ENCODE data around the gene ROCK2.

ROCK2 gene

DNA sequence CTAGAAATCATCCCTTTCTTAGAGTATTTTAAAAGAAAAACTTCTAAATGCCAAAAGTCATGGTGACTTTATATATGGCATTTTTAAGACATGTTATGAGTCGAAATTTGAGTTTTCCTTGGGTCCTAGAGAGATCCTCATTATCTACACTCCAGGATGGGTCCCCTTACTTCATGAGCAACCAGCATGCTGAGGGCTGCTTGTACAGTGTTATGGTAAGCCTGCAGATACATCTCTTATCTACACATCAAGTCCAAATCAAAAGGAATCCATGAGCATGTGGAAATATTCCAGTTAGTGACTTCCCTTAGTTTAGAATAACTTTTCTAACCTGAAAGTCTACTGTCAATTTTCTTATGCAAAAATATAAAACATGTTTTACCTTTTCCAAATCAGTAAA, 130.5 kb downstream of the ROCK2 start:
- no peaks in the 10 kb centered on the region for H3K27me3 ChIP-seq
- TF ChIP-seq, protein P1, sequence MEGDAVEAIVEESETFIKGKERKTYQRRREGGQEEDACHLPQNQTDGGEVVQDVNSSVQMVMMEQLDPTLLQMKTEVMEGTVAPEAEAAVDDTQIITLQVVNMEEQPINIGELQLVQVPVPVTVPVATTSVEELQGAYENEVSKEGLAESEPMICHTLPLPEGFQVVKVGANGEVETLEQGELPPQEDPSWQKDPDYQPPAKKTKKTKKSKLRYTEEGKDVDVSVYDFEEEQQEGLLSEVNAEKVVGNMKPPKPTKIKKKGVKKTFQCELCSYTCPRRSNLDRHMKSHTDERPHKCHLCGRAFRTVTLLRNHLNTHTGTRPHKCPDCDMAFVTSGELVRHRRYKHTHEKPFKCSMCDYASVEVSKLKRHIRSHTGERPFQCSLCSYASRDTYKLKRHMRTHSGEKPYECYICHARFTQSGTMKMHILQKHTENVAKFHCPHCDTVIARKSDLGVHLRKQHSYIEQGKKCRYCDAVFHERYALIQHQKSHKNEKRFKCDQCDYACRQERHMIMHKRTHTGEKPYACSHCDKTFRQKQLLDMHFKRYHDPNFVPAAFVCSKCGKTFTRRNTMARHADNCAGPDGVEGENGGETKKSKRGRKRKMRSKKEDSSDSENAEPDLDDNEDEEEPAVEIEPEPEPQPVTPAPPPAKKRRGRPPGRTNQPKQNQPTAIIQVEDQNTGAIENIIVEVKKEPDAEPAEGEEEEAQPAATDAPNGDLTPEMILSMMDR (IDR thresholded peaks at IDR 0.05), result no peak
- H3K4me3 ChIP-seq (ENCODE audit: low read depth in 1 of 2, low read length in 1 of 2), result no peak overlapping the region
- H3K9me3 ChIP-seq, result no peaks in the 10 kb centered on the region
- no peak overlapping the region for H3K27ac ChIP-seq
- H3K36me3 ChIP-seq, result peaks cover 88% of the 10 kb centered on the region
- H3K4me1 ChIP-seq (ENCODE audit: control insufficient read depth in 1 of 2, insufficient read depth in 1 of 2, low read depth in 1 of 2, low read length in 1 of 2), result no peaks in the 10 kb centered on the region

DNA sequence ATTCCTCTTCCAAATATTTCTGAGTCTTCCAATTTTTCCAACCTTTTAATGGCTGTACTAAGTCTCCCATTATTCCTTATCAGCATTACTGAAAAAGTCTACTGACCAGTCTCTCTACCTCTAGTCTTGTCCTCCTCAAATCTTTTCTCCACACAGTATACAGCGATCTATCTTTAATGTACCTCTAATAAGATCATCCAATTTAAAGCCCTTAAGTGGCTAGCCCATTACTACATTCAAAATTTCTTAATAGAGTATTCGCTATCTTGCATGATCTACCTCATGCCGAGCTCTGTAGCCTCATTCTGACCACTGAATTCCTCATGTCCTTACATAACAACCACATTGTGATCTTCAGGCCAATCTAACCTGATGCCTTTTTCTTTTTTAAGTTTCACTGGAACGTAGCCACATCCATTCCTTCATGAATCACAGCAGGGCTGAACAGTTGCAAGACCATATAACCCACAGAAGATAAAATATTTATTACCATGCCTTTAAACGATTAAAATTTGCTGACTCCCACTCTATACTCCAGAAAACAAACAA, 131.3 kb downstream of the ROCK2 start:
- Histone ChIP-seq H3K27me3 (no peaks in the 10 kb centered on the region), H3K4me1 (ENCODE audit: control insufficient read depth in 1 of 2, insufficient read depth in 1 of 2, low read depth in 1 of 2, low read length in 1 of 2) (no peaks in the 10 kb centered on the region), H3K9me3 (no peaks in the 10 kb centered on the region), H3K4me3 (ENCODE audit: low read depth in 1 of 2, low read length in 1 of 2) (no peak overlapping the region), H3K27ac (no peak overlapping the region), H3K36me3 (peaks cover 80% of the 10 kb centered on the region)
- TF ChIP-seq, protein P1 (IDR thresholded peaks at IDR 0.05), result no peak

DNA sequence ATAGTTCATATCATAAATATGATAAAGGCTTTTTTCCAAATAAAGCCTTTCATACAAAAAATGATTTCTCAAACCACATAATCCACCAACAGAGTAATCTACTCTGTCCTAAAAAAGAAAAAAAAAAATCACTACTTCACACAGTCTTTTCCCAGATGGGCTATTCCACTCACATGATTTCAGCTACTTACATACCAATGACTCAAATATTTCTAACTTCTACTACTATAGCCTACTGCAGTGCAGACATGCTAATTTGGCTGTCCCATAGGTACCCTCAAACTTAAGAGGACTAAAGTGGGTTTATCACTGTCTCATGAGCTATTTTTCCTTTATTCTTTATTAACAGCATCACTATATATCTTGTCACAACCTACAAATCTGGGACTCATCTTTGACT, 131.8 kb downstream of the ROCK2 start:
- Histone ChIP-seq H3K36me3 (peaks cover 75% of the 10 kb centered on the region), H3K9me3 (no peaks in the 10 kb centered on the region)
- TF ChIP-seq, protein P1 (IDR thresholded peaks at IDR 0.05), result no peak

DNA sequence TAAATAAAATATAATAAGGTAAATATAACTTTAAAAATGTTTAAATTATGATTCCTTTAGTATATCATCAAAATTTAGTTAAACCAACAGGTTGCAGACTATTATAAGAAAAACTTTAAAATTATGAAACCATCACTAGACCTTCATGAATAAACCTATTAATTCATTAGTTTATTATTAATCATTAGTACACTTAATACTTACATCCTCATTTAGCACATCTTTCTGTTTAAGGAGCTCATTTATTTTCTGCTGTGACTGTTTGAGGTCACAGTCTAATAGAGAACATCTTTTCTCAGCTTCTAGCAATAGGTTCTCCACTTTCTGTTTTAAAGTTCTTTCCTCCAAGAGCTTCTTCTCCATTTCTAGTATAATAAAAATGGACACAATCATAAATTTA, 136.4 kb downstream of the ROCK2 start:
- Histone ChIP-seq H3K9me3 (no peaks in the 10 kb centered on the region), H3K4me3 (ENCODE audit: low read depth in 1 of 2, low read length in 1 of 2) (no peak overlapping the region), H3K36me3 (peaks cover 40% of the 10 kb centered on the region), H3K27me3 (no peaks in the 10 kb centered on the region), H3K4me1 (ENCODE audit: control insufficient read depth in 1 of 2, insufficient read depth in 1 of 2, low read depth in 1 of 2, low read length in 1 of 2) (peaks cover 18 to 20% of the 10 kb centered on the region in 2 experiments), H3K27ac (no peak overlapping the region)
- TF ChIP-seq, protein P1 (IDR thresholded peaks at IDR 0.05), result no peak

More for the DNA sequence above, 131.8 kb downstream of the ROCK2 start:
- Histone ChIP-seq H3K27me3 (no peaks in the 10 kb centered on the region), H3K4me3 (ENCODE audit: low read depth in 1 of 2, low read length in 1 of 2) (no peak overlapping the region), H3K27ac (no peak overlapping the region), H3K4me1 (ENCODE audit: control insufficient read depth in 1 of 2, insufficient read depth in 1 of 2, low read depth in 1 of 2, low read length in 1 of 2) (no peaks in the 10 kb centered on the region)

DNA sequence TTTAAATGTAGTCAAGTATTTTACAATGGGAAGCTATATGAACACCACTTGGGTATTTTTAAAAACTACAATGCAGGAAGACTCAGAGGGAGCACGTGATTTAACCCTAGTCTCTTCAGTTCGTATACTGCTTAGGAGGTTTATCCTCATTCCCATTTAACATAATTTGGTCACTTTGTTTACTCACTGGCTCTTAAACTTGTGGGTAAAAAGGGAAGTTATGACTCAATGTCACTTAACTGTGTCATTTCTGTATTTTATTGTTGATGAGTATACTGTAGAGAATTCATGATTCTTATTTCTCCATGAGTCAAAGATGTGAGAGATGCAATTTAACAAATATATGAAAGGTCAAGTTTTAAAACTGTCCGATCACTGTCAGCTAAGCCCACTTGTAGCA, 141.0 kb downstream of the ROCK2 start:
- TF ChIP-seq, protein P1 (IDR thresholded peaks at IDR 0.05), result no peak
- H3K9me3 ChIP-seq, result no peaks in the 10 kb centered on the region
- H3K27me3 ChIP-seq, result no peaks in the 10 kb centered on the region
- H3K36me3 ChIP-seq, result peaks cover 28% of the 10 kb centered on the region
- H3K4me1 ChIP-seq (ENCODE audit: control insufficient read depth in 1 of 2, insufficient read depth in 1 of 2, low read depth in 1 of 2, low read length in 1 of 2), result peaks cover 18 to 20% of the 10 kb centered on the region in 2 experiments
- H3K4me3 ChIP-seq (ENCODE audit: low read depth in 1 of 2, low read length in 1 of 2), result no peak overlapping the region
- peak overlapping the region; percentile 61 for H3K27ac ChIP-seq

Measured in neutrophil (primary cell).